Neural cell (in vitro differentiated cells): Measurements from ENCODE around the gene PKP2.

Experiments used
- EP300 ChIP-seq: fragments of 450-650 bp; conservative IDR thresholded peaks from 2 replicates; pipeline ENCODE4 v1.6.1; 2014; ENCODE audit warnings: antibody characterized with exemption, mild to moderate bottlenecking, moderate library complexity; ENCODE audit not compliant: poor library complexity, severe bottlenecking
- EZH2 ChIP-seq: fragments of 200-600, 300-800 bp; shearing (Covaris generic), sonication (generic); IDR thresholded peaks from 2 replicates; pipeline ENCODE4 v1.6.1; 2014; ENCODE audit warnings: antibody characterized with exemption, low read length, borderline replicate concordance, mild to moderate bottlenecking; ENCODE audit not compliant: insufficient read depth, poor library complexity, severe bottlenecking
- POLR2AphosphoS5 ChIP-seq: IDR thresholded peaks from 2 replicates; pipeline ENCODE4 v1.6.1; 2012
- TF ChIP-seq, protein P1 (sequence below): fragments of 450-650 bp; IDR thresholded peaks from 2 replicates; pipeline ENCODE4 v1.5.1; 2014; ENCODE audit warnings: antibody characterized with exemption, mild to moderate bottlenecking, moderate library complexity; ENCODE audit not compliant: poor library complexity, severe bottlenecking

DNA sequence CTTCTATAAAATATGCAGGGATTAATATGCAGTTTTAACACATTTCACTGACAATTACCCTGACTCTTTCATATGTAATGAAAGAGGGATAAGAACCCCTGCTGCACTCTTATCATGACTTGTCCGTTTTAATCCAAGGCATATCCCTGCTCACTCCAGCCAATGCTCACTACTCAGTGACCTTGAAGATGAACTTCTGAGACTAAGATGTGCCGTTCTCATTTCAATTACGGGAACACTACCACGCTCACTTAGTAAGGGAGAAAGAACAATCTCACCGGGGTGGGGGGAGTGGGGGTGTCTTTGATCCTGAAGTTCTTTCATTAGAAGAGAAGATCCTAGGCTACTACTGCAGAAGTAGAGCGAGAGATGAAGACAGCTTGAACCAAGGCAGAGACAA, 50.5 kb downstream of the PKP2 start:
- TF ChIP-seq EZH2: no peak
- TF ChIP-seq, protein P1, sequence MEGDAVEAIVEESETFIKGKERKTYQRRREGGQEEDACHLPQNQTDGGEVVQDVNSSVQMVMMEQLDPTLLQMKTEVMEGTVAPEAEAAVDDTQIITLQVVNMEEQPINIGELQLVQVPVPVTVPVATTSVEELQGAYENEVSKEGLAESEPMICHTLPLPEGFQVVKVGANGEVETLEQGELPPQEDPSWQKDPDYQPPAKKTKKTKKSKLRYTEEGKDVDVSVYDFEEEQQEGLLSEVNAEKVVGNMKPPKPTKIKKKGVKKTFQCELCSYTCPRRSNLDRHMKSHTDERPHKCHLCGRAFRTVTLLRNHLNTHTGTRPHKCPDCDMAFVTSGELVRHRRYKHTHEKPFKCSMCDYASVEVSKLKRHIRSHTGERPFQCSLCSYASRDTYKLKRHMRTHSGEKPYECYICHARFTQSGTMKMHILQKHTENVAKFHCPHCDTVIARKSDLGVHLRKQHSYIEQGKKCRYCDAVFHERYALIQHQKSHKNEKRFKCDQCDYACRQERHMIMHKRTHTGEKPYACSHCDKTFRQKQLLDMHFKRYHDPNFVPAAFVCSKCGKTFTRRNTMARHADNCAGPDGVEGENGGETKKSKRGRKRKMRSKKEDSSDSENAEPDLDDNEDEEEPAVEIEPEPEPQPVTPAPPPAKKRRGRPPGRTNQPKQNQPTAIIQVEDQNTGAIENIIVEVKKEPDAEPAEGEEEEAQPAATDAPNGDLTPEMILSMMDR: no peak
- no peak for TF ChIP-seq EP300
- no peak for TF ChIP-seq POLR2AphosphoS5
